H1 (cell line): Measurements from ENCODE around the gene RNFT2. TPM values are rescaled to one million over a fixed set of nuclear protein-coding genes. Genes with fewer than 3 reads are reported as not detected.

ENCODE experiments used
- CTCF ChIA-PET: fragments of 300-600 bp; sonication (Branson Sonifier 250); formaldehyde crosslinking; loops from one replicate; lab custom pipeline; 2021; ENCODE audit not compliant: partially characterized antibody; lab: Charles Lee
- POLR2A ChIA-PET: fragments of 300-600 bp; sonication (Branson Sonifier 250); formaldehyde crosslinking; loops from one replicate; lab custom pipeline; 2021; ENCODE audit warnings: inconsistent platforms; ENCODE audit not compliant: partially characterized antibody; lab: Charles Lee
- DNase-seq, 2 experiments: peaks; one replicate each; pipeline versions ENCODE4 v3.0.0 to v3.0.0-alpha.2; 2010 to 2022; ENCODE audit warnings: low spot score in 2 of 2, low read depth in 1 of 2, mixed read lengths in 1 of 2
- FAIRE-seq: peaks from 2 replicates; lab custom pipeline; 2011; peaks lifted over from hg19 to GRCh38; lab: Jason Lieb, UNC
- H2AFZ ChIP-seq: 2 replicates; pipeline ENCODE4 v1.8.1; 2012; ENCODE audit warnings: low read length, inconsistent platforms
- H2AK5ac ChIP-seq: 2 replicates; pipeline ENCODE4 v1.6.1; 2013; ENCODE audit warnings: low read depth, low read length
- H2BK120ac ChIP-seq: replicated peaks from 2 replicates; pipeline ENCODE3; 2013; ENCODE audit warnings: low read depth, low read length, inconsistent platforms
- H2BK12ac ChIP-seq: 2 replicates; pipeline ENCODE4 v1.6.1; 2013; ENCODE audit warnings: low read depth, low read length
- H2BK15ac ChIP-seq: 2 replicates; pipeline ENCODE4 v1.6.1; 2013; ENCODE audit warnings: low read length
- H2BK20ac ChIP-seq: 2 replicates; pipeline ENCODE4 v1.6.1; 2013; ENCODE audit warnings: low read length
- H2BK5ac ChIP-seq: 2 replicates; pipeline ENCODE4 v1.6.1; 2013; ENCODE audit warnings: low read depth, low read length
- H3K14ac ChIP-seq: 2 replicates; pipeline ENCODE4 v1.6.1; 2013; ENCODE audit warnings: inconsistent platforms; ENCODE audit not compliant: insufficient read length
- H3K18ac ChIP-seq: 2 replicates; pipeline ENCODE4 v1.6.1; 2013; ENCODE audit warnings: low read length; ENCODE audit errors: extremely low read depth
- H3K23ac ChIP-seq: 2 replicates; pipeline ENCODE4 v1.6.1; 2013; ENCODE audit warnings: inconsistent platforms; ENCODE audit not compliant: insufficient read length
- H3K23me2 ChIP-seq: 2 replicates; pipeline ENCODE4 v1.6.1; 2013; ENCODE audit warnings: low read depth, low read length
- H3K27ac ChIP-seq: 2 replicates; pipeline ENCODE4 v1.6.1; 2011; ENCODE audit warnings: low read depth, low read length, inconsistent platforms
- H3K27me3 ChIP-seq, 4 experiments: replicated peaks in 1 of 4; 1 replicate in 1 of 4; 2 replicates in 3 of 4; pipeline versions ENCODE4 v1.6.1 to v1.8.1; 2011 to 2013; ENCODE audit warnings: low read length in 3 of 4, mild to moderate bottlenecking in 3 of 4, inconsistent platforms in 2 of 4, mixed read lengths in 2 of 4, moderate library complexity in 1 of 4; ENCODE audit not compliant: control insufficient read depth in 3 of 4, insufficient read depth in 3 of 4; ENCODE audit errors: extremely low read depth in 1 of 4
- H3K36me3 ChIP-seq, 4 experiments: 2 replicates each; pipeline versions ENCODE4 v1.6.1 to v1.8.1; 2011 to 2013; ENCODE audit warnings: mild to moderate bottlenecking in 4 of 4, low read length in 3 of 4, moderate library complexity in 2 of 4, control low read depth in 1 of 4, inconsistent platforms in 1 of 4; ENCODE audit not compliant: insufficient read depth in 4 of 4, control insufficient read depth in 2 of 4
- H3K4ac ChIP-seq: replicated peaks from 2 replicates; pipeline ENCODE3; 2013; ENCODE audit warnings: low read length, low read depth, mixed read lengths, inconsistent platforms; ENCODE audit not compliant: insufficient read length
- H3K4me1 ChIP-seq, 4 experiments: replicated peaks in 1 of 4; 1 replicate in 1 of 4; 2 replicates in 3 of 4; pipeline versions ENCODE4 v1.6.1 to v1.8.1; 2011 to 2013; ENCODE audit warnings: low read length in 3 of 4, inconsistent platforms in 2 of 4, mixed read lengths in 1 of 4; ENCODE audit not compliant: insufficient read depth in 4 of 4, control insufficient read depth in 3 of 4
- H3K4me2 ChIP-seq, 2 experiments: 2 replicates each; pipeline versions ENCODE4 v1.6.1 to v1.8.1; 2011 to 2013; ENCODE audit warnings: low read depth in 2 of 2, low read length in 2 of 2, control low read depth in 1 of 2, inconsistent platforms in 1 of 2, mild to moderate bottlenecking in 1 of 2; ENCODE audit not compliant: insufficient read depth in 1 of 2
- H3K4me3 ChIP-seq, 4 experiments: fragments of 200-600, 300-600 bp in 1 of 4; sonication (generic), shearing (Covaris generic), sonication (Bioruptor Twin) in 1 of 4; 2 replicates each; pipeline versions ENCODE4 v1.5.1 to v1.8.1; 2011 to 2016; ENCODE audit warnings: low read length in 4 of 4, low read depth in 3 of 4, control low read depth in 2 of 4, inconsistent platforms in 2 of 4, mild to moderate bottlenecking in 2 of 4, mixed read lengths in 1 of 4, moderate library complexity in 1 of 4; ENCODE audit not compliant: insufficient read depth in 2 of 4; ENCODE audit errors: extremely low read depth in 1 of 4
- H3K56ac ChIP-seq: replicated peaks from 2 replicates; pipeline ENCODE3; 2013; ENCODE audit warnings: low read depth, mild to moderate bottlenecking, mixed read lengths, low read length, inconsistent platforms; ENCODE audit not compliant: insufficient read length
- H3K79me1 ChIP-seq: 2 replicates; pipeline ENCODE4 v1.6.1; 2013; ENCODE audit warnings: low read depth, low read length, control low read depth
- H3K79me2 ChIP-seq, 2 experiments: 2 replicates each; pipeline versions ENCODE4 v1.6.1 to v1.8.1; 2012 to 2013; ENCODE audit warnings: low read length in 2 of 2, mild to moderate bottlenecking in 2 of 2, inconsistent platforms in 1 of 2; ENCODE audit not compliant: insufficient read depth in 2 of 2, control insufficient read depth in 1 of 2
- H3K9ac ChIP-seq, 4 experiments: replicated peaks in 1 of 4; 1 replicate in 1 of 4; 2 replicates in 3 of 4; pipeline versions ENCODE4 v1.6.1 to v1.8.1; 2011 to 2013; ENCODE audit warnings: low read depth in 3 of 4, low read length in 3 of 4, control low read depth in 2 of 4, mild to moderate bottlenecking in 2 of 4, moderate library complexity in 2 of 4, inconsistent platforms in 1 of 4; ENCODE audit errors: extremely low read depth in 1 of 4
- H3K9me3 ChIP-seq, 2 experiments: 2 replicates each; pipeline versions ENCODE4 v1.6.1 to v1.8.1; 2012 to 2013; ENCODE audit warnings: mild to moderate bottlenecking in 2 of 2, moderate library complexity in 2 of 2, control low read depth in 1 of 2, inconsistent platforms in 1 of 2, low read depth in 1 of 2, low read length in 1 of 2, mixed read lengths in 1 of 2; ENCODE audit not compliant: insufficient read depth in 2 of 2
- H4K20me1 ChIP-seq, 2 experiments: replicated peaks in 1 of 2; 2 replicates each; pipeline versions ENCODE3 to v1.8.1; 2011 to 2013; ENCODE audit warnings: inconsistent platforms in 2 of 2, low read length in 2 of 2, mild to moderate bottlenecking in 1 of 2; ENCODE audit not compliant: insufficient read depth in 2 of 2, control insufficient read depth in 1 of 2
- H4K5ac ChIP-seq: 2 replicates; pipeline ENCODE4 v1.6.1; 2013; ENCODE audit warnings: low read length, low read depth, mixed read lengths, inconsistent platforms; ENCODE audit not compliant: insufficient read length
- H4K8ac ChIP-seq: 2 replicates; pipeline ENCODE4 v1.8.0; 2013; ENCODE audit warnings: mild to moderate bottlenecking, moderate library complexity, low read length, inconsistent platforms; ENCODE audit not compliant: insufficient read depth; ENCODE audit errors: extremely low read depth
- H4K91ac ChIP-seq: replicated peaks from 2 replicates; pipeline ENCODE3; 2013; ENCODE audit warnings: low read length, mixed read lengths, inconsistent platforms; ENCODE audit not compliant: insufficient read length
- ASH2L ChIP-seq: fragments of 200-600, 300-600 bp; sonication (generic); IDR thresholded peaks from one replicate; pipeline ENCODE4 v1.7.1; 2017; ENCODE audit warnings: low read length
- BCL11A ChIP-seq, 2 experiments: IDR thresholded peaks; one replicate each; pipeline ENCODE4 v1.6.1; 2011; ENCODE audit warnings: low read depth in 2 of 2, low read length in 2 of 2, mild to moderate bottlenecking in 2 of 2
- CBX5 ChIP-seq: fragments of 300-800, 300-1000 bp; sonication (generic); IDR thresholded peaks from 2 replicates; pipeline ENCODE4 v1.7.1; 2016; ENCODE audit warnings: antibody characterized with exemption, low read length, low read depth
- EGR1 ChIP-seq: IDR thresholded peaks from 2 replicates; pipeline ENCODE4 v1.6.1; 2011; ENCODE audit warnings: low read depth, low read length, borderline replicate concordance
- FOSL1 ChIP-seq: IDR thresholded peaks from 2 replicates; pipeline ENCODE4 v1.6.1; 2011; ENCODE audit warnings: mild to moderate bottlenecking, low read depth, low read length, moderate library complexity; ENCODE audit not compliant: insufficient read depth
- GTF2F1 ChIP-seq: IDR thresholded peaks from 2 replicates; pipeline ENCODE4 v1.6.1; 2012; ENCODE audit warnings: low read depth, low read length, improper control_type of control experiment, borderline replicate concordance
- MAFK ChIP-seq: IDR thresholded peaks from 2 replicates; pipeline ENCODE4 v1.6.1; 2012; ENCODE audit warnings: low read depth, mild to moderate bottlenecking, improper control_type of control experiment, low read length
- POLR2AphosphoS5 ChIP-seq: IDR thresholded peaks from 2 replicates; pipeline ENCODE4 v1.6.1; 2011; ENCODE audit warnings: low read depth, low read length
- RAD21 ChIP-seq, 2 experiments: IDR thresholded peaks in 1 of 2; conservative IDR thresholded peaks in 1 of 2; 2 replicates each; pipeline ENCODE4 v1.6.1; 2011; ENCODE audit warnings: low read depth in 2 of 2, low read length in 2 of 2, improper control_type of control experiment in 1 of 2, inconsistent platforms in 1 of 2, mild to moderate bottlenecking in 1 of 2, moderate library complexity in 1 of 2
- RNF2 ChIP-seq: fragments of 200-900, 300-1000 bp; sonication (generic); IDR thresholded peaks from 2 replicates; pipeline ENCODE4 v1.7.1; 2016; ENCODE audit warnings: borderline replicate concordance, low read depth, mild to moderate bottlenecking, antibody characterized with exemption, low read length; ENCODE audit not compliant: poor library complexity, severe bottlenecking; ENCODE audit errors: missing control alignments
- TBP ChIP-seq: IDR thresholded peaks from 2 replicates; pipeline ENCODE4 v1.6.1; 2011; ENCODE audit warnings: low read depth, low read length, improper control_type of control experiment
- USF2 ChIP-seq: IDR thresholded peaks from 2 replicates; pipeline ENCODE4 v1.6.1; 2011; ENCODE audit warnings: low read length, improper control_type of control experiment
- YY1 ChIP-seq: IDR thresholded peaks from 2 replicates; pipeline ENCODE4 v1.6.1; 2011; ENCODE audit warnings: low read depth, mild to moderate bottlenecking, low read length
- WGBS, 2 experiments: shearing (Covaris generic) in 1 of 2; methylation state at CpG; one replicate each; pipeline versions ENCODE4 v1.1.6 to v1.1.7; 2013 to 2015; ENCODE audit warnings: low lambda C conversion rate in 2 of 2, mixed read lengths in 2 of 2, inconsistent platforms in 1 of 2, low coverage in 1 of 2, missing lambda C conversion rate in 1 of 2; ENCODE audit not compliant: insufficient replicate concordance in 2 of 2, insufficient coverage in 1 of 2, insufficient read length in 1 of 2; ENCODE audit errors: extremely low coverage in 1 of 2, missing lambda C conversion rate in 1 of 2; 5-methylcytosine and 5-hydroxymethylcytosine counted together
- polyA plus RNA-seq, 7 experiments: library from polyadenylated mRNA; depleted of rRNA in 3 of 7; stranded (reverse) in 5 of 7; unstranded in 2 of 7; fragments of >200 nt in 5 of 7; fragments of 200-250 nt in 2 of 7; gene quantifications; 1 replicate in 5 of 7; 2 replicates in 1 of 7; 4 replicates in 1 of 7; pipeline versions ENCODE4 v1.2.1 to v1.2.3, GENCODE V29; 2011 to 2013; ENCODE audit warnings: missing spikeins in 2 of 7, mixed read lengths in 2 of 7
- total RNA-seq: library from RNA; stranded (reverse); fragmentation: NEBNext Ultra II Directional; extraction: Animal tissue kit (Norgen Biotek cat#: 25700); gene quantifications from 2 replicates; pipeline ENCODE4 v1.2.1, GENCODE V29; 2021

The RNFT2 gene
- total and polyA plus RNA-seq, 2 of the 8 experiments (the other 6 are each of a cell fraction or from before 2014, with no cell fraction given): 14.2 to 33.1 TPM

- Histone ChIP-seq H3K27ac (no peak overlapping the region), H3K23me2 (no peaks in the 10 kb centered on the region), H4K20me1 (peaks cover 2 to 3% of the 10 kb centered on the region in 2 experiments), H3K23ac (no peak overlapping the region), H3K14ac (no peak overlapping the region), H3K79me2 (no peaks in the 10 kb centered on the region), H3K4me1 (peaks cover 0 to 7% (median 3%) of the 10 kb centered on the region in 4 experiments; a peak in 1 of 7 replicates), H3K4ac (no peak overlapping the region), H2BK15ac (no peak overlapping the region), H3K56ac (no peak overlapping the region), H3K36me3 (peaks cover 7 to 22% (median 8%) of the 10 kb centered on the region in 4 experiments; a peak in 7 of 8 replicates), H2AK5ac (no peak overlapping the region), H2BK12ac (no peak overlapping the region), H4K8ac (no peak overlapping the region), H3K27me3 (no peaks in the 10 kb centered on the region; a peak in 1 of 7 replicates), H2BK5ac (no peak overlapping the region), H2BK120ac (no peak overlapping the region), H3K9ac (no peak overlapping the region), H4K5ac (no peak overlapping the region), H3K4me2 (no peak overlapping the region), H2AFZ (no peak overlapping the region), H2BK20ac (no peak overlapping the region), H3K4me3 (no peak overlapping the region), H3K79me1 (no peaks in the 10 kb centered on the region), H3K18ac (no peak overlapping the region), H3K9me3 (no peaks in the 10 kb centered on the region), H4K91ac (no peak overlapping the region)
- ChIA-PET CTCF (interaction anchor here (1.2 kb wide), 1 partner anchor 11 kb away, joined by 4 read pairs; no protein-coding TSS in a partner anchor), POLR2A (interaction anchor here (0.6 kb wide), 1 partner anchor 93 kb away, joined by 3 read pairs; no protein-coding TSS in a partner anchor)
- DNase-seq (no peak), FAIRE-seq (no peak)
- 88% methylated on average over 9 of the region's 9 CpGs; no CpG with 5 or more reads in 1 of the 2 experiments for WGBS, 2 experiments
- no peak for TF ChIP-seq MAFK
- no peak for TF ChIP-seq RAD21 (IDR thresholded peaks at IDR 0.05 in 1 of 2, conservative IDR thresholded peaks at IDR 0.05 in 1 of 2; ENCODE audit: low read depth in 2 of 2, low read length in 2 of 2)
- TF ChIP-seq ASH2L: no peak
- no peak for TF ChIP-seq GTF2F1
- no peak for TF ChIP-seq YY1
- TF ChIP-seq CBX5: no peak
- no peak for TF ChIP-seq EGR1
- TF ChIP-seq USF2: no peak
- no peak for TF ChIP-seq FOSL1
- TF ChIP-seq RNF2: no peak
- TF ChIP-seq BCL11A (IDR thresholded peaks at IDR 0.05; ENCODE audit: low read depth in 2 of 2, low read length in 2 of 2): no peak
- TF ChIP-seq POLR2AphosphoS5: no peak
- TF ChIP-seq TBP: no peak
Observed at GRCh38 chr12:116714175-116714574, 23.9 kb upstream of the RNFT2 start.
